IMR-90 (cell line): ENCODE data around the gene SLCO3A1. TPM values are rescaled to one million over a fixed set of nuclear protein-coding genes. Genes with fewer than 3 reads are reported as not detected.

Source experiments
- ATAC-seq: fragments of 200-7000 bp; cut with Tn5 transposase; 2 replicates; pipeline ENCODE4 v1.9.1; 2020; ENCODE audit warnings: low read depth, mild to moderate bottlenecking, moderate library complexity
- BruUV-seq: library from RNA; stranded (reverse); fragments of 400-500 nt; replicated peaks from 2 replicates; lab custom pipeline; 2021; lab: Mats Ljungman, UMichigan
- CTCF ChIA-PET: fragments of 300-600 bp; formaldehyde crosslinking; extraction: SDS; loops from one replicate; lab custom pipeline; 2021; ENCODE audit warnings: antibody characterized with exemption; lab: Yijun Ruan, JAX
- POLR2A ChIA-PET: fragments of 300-600 bp; sonication (Branson Sonifier 250); formaldehyde crosslinking; loops from one replicate; lab custom pipeline; 2022; ENCODE audit warnings: antibody characterized with exemption; ENCODE audit not compliant: unreplicated experiment; lab: Charles Lee
- DNase-seq: peaks from one replicate; pipeline ENCODE4 v3.0.0; 2013
- H2AFZ ChIP-seq: replicated peaks from 2 replicates; pipeline ENCODE3; 2013; ENCODE audit warnings: low read length, mild to moderate bottlenecking; ENCODE audit not compliant: poor library complexity
- H2AK5ac ChIP-seq: 2 replicates; pipeline ENCODE4 v1.6.1; 2013; ENCODE audit warnings: low read depth, low read length, inconsistent platforms
- H2AK9ac ChIP-seq: replicated peaks from 2 replicates; pipeline ENCODE3; 2013; ENCODE audit warnings: mild to moderate bottlenecking, low read depth, low read length, moderate library complexity; ENCODE audit not compliant: poor library complexity
- H2BK120ac ChIP-seq: 2 replicates; pipeline ENCODE4 v1.6.1; 2013; ENCODE audit warnings: low read depth, low read length, inconsistent platforms
- H2BK15ac ChIP-seq: 3 replicates; pipeline ENCODE4 v1.6.1; 2013; ENCODE audit warnings: low read depth, low read length, inconsistent platforms
- H2BK20ac ChIP-seq: 2 replicates; pipeline ENCODE4 v1.6.1; 2013; ENCODE audit warnings: low read depth, mild to moderate bottlenecking, inconsistent platforms, low read length, moderate library complexity
- H2BK5ac ChIP-seq: 2 replicates; pipeline ENCODE4 v1.6.1; 2013; ENCODE audit warnings: mild to moderate bottlenecking, low read depth, low read length, inconsistent platforms; ENCODE audit not compliant: poor library complexity, severe bottlenecking
- H3K14ac ChIP-seq: replicated peaks from 2 replicates; pipeline ENCODE4 v1.6.1; 2013; ENCODE audit warnings: low read depth, low read length, inconsistent platforms
- H3K18ac ChIP-seq: 2 replicates; pipeline ENCODE4 v1.6.1; 2013; ENCODE audit warnings: low read depth, low read length, control low read depth
- H3K23ac ChIP-seq: 2 replicates; pipeline ENCODE4 v1.6.1; 2013; ENCODE audit warnings: low read depth, low read length, inconsistent platforms
- H3K27ac ChIP-seq: 2 replicates; pipeline ENCODE4 v1.5.1; 2013; ENCODE audit warnings: mild to moderate bottlenecking, control low read depth, low read length; ENCODE audit not compliant: insufficient read depth
- H3K27me3 ChIP-seq: 2 replicates; pipeline ENCODE4 v1.6.1; 2013; ENCODE audit warnings: low read length; ENCODE audit not compliant: control insufficient read depth, insufficient read depth
- H3K36me3 ChIP-seq: 2 replicates; pipeline ENCODE4 v1.6.1; 2013; ENCODE audit warnings: low read length, mixed read lengths; ENCODE audit not compliant: control insufficient read depth, insufficient read depth
- H3K4ac ChIP-seq: 2 replicates; pipeline ENCODE4 v1.6.1; 2013; ENCODE audit warnings: low read depth, low read length, inconsistent platforms
- H3K4me1 ChIP-seq: 2 replicates; pipeline ENCODE4 v1.6.1; 2013; ENCODE audit warnings: low read length, mixed read lengths; ENCODE audit not compliant: control insufficient read depth, insufficient read depth
- H3K4me2 ChIP-seq: 2 replicates; pipeline ENCODE4 v1.6.1; 2013; ENCODE audit warnings: low read depth, mild to moderate bottlenecking, control low read depth, low read length, moderate library complexity
- H3K4me3 ChIP-seq: 2 replicates; pipeline ENCODE4 v1.5.1; 2013; ENCODE audit warnings: low read depth, mild to moderate bottlenecking, control low read depth, low read length, moderate library complexity; ENCODE audit not compliant: insufficient read depth
- H3K56ac ChIP-seq: 2 replicates; pipeline ENCODE4 v1.6.1; 2013; ENCODE audit warnings: low read length, inconsistent platforms; ENCODE audit not compliant: insufficient read depth; ENCODE audit errors: extremely low read depth
- H3K79me1 ChIP-seq, 2 experiments: 2 replicates each; pipeline ENCODE4 v1.6.1; 2013; ENCODE audit warnings: low read length in 2 of 2, inconsistent platforms in 1 of 2, low read depth in 1 of 2
- H3K9ac ChIP-seq: 2 replicates; pipeline ENCODE4 v1.6.1; 2013; ENCODE audit warnings: low read depth, low read length, control low read depth
- H3K9me1 ChIP-seq: 2 replicates; pipeline ENCODE4 v1.6.1; 2013; ENCODE audit warnings: low read length, inconsistent platforms; ENCODE audit not compliant: insufficient read depth
- H3K9me3 ChIP-seq: 2 replicates; pipeline ENCODE4 v1.6.1; 2013; ENCODE audit warnings: low read length; ENCODE audit not compliant: control insufficient read depth, insufficient read depth
- H4K20me1 ChIP-seq: 2 replicates; pipeline ENCODE4 v1.6.1; 2013; ENCODE audit warnings: low read length, inconsistent platforms; ENCODE audit not compliant: insufficient read depth
- H4K5ac ChIP-seq: 2 replicates; pipeline ENCODE4 v1.6.1; 2013; ENCODE audit warnings: mild to moderate bottlenecking, low read depth, low read length, control low read depth
- H4K8ac ChIP-seq, 2 experiments: 2 replicates each; pipeline ENCODE4 v1.6.1; 2013; ENCODE audit warnings: low read depth in 2 of 2, low read length in 2 of 2, control low read depth in 1 of 2, inconsistent platforms in 1 of 2
- H4K91ac ChIP-seq: 2 replicates; pipeline ENCODE4 v1.6.1; 2013; ENCODE audit warnings: low read depth, low read length, inconsistent platforms; ENCODE audit not compliant: insufficient read depth
- MAZ ChIP-seq: IDR thresholded peaks from 2 replicates; pipeline ENCODE4 v1.6.1; 2012; ENCODE audit warnings: low read depth, mild to moderate bottlenecking, low read length, improper control_type of control experiment, moderate library complexity, borderline replicate concordance
- RCOR1 ChIP-seq: IDR thresholded peaks from 2 replicates; pipeline ENCODE4 v1.6.1; 2012; ENCODE audit warnings: mild to moderate bottlenecking, low read length, improper control_type of control experiment; ENCODE audit not compliant: insufficient replicate concordance
- WGBS, 2 experiments: methylation state at CpG; one replicate each; pipeline versions ENCODE4 v1.1.5 to v1.1.7; 2013; ENCODE audit warnings: missing lambda C conversion rate in 2 of 2; ENCODE audit not compliant: insufficient read length in 1 of 2; ENCODE audit errors: extremely low coverage in 2 of 2; 5-methylcytosine and 5-hydroxymethylcytosine counted together
- dilution Hi-C: fragments of 300-500 bp; cut with HindIII; formaldehyde crosslinking; loops from one replicate; pipeline ENCODE4 v1.14.3; 2018; ENCODE audit warnings: low sequenced_read_pairs; ENCODE audit not compliant: unreplicated experiment
- in situ Hi-C: fragments of 300-500 bp; cut with MboI; formaldehyde crosslinking; loops from 3 replicates; pipeline ENCODE4 v1.14.3; 2019; ENCODE audit warnings: low sequenced_read_pairs, inconsistent platforms, mixed read lengths
- intact Hi-C: fragments of 100-400 bp; cut with micrococcal nuclease; formaldehyde crosslinking; loops from 2 replicates; pipeline ENCODE4 v1.10.0; 2022
- polyA plus RNA-seq, 3 experiments: library from polyadenylated mRNA; depleted of rRNA; stranded (reverse); fragments of >200 nt; gene quantifications; 2 replicates each; pipeline ENCODE4 v1.2.3, GENCODE V29; 2012; ENCODE audit warnings: low replicate concordance in 1 of 3
- total RNA-seq: library from RNA; depleted of rRNA; stranded (reverse); fragments of >200 nt; gene quantifications from 2 replicates; pipeline ENCODE4 v1.2.3, GENCODE V29; 2012

The SLCO3A1 gene
- total and polyA plus RNA-seq, 2 of the 4 experiments (the other 2 are of a cell fraction), result 4.7 to 8.1 TPM

GRCh38 chr15:92083190-92083589 is 229.7 kb downstream of the SLCO3A1 start:
- H2BK5ac ChIP-seq, result no peak overlapping the region
- no peak overlapping the region for H3K4me2 ChIP-seq
- H2AFZ ChIP-seq, result no peak overlapping the region
- ATAC-seq, result no peak
- WGBS, 2 experiments, result 80% methylated on average over 1 of the region's 4 CpGs; no CpG with 5 or more reads in 1 of the 2 experiments
- H2BK15ac ChIP-seq, result no peak overlapping the region
- ChIA-PET POLR2A (no interaction called here), CTCF (interaction anchor here (0.9 to 1.3 kb wide), 2 partner anchors 301 to 377 kb away, joined by 3 to 7 read pairs; no protein-coding TSS in a partner anchor)
- no peak overlapping the region for H4K91ac ChIP-seq
- no peaks in the 10 kb centered on the region for H4K20me1 ChIP-seq
- no peak overlapping the region for H3K9ac ChIP-seq
- no peak overlapping the region for H2AK5ac ChIP-seq
- DNase-seq, result no peak
- H3K14ac ChIP-seq, result no peak overlapping the region
- no peaks in the 10 kb centered on the region for H3K79me1 ChIP-seq
- H2BK20ac ChIP-seq, result no peak overlapping the region
- no peak for TF ChIP-seq MAZ
- no peak for TF ChIP-seq RCOR1
- no peak overlapping the region for H2AK9ac ChIP-seq
- H2BK120ac ChIP-seq, result no peak overlapping the region
- no peak overlapping the region for H3K4me3 ChIP-seq
- H3K56ac ChIP-seq, result no peak overlapping the region
- no TSS peak for BruUV-seq
- no peaks in the 10 kb centered on the region for H3K36me3 ChIP-seq
- in situ Hi-C loops, result loop anchor here (5.0 kb wide), 1 partner anchor 776 kb away; no protein-coding TSS in a partner anchor
- intact Hi-C loops, result loop anchor here (10.0 kb wide), 1 partner anchor 1028 kb away; no protein-coding TSS in a partner anchor
- no peak overlapping the region for H4K5ac ChIP-seq
- no peaks in the 10 kb centered on the region for H3K9me1 ChIP-seq
- no peak overlapping the region for H3K4ac ChIP-seq
- no peak overlapping the region for H3K18ac ChIP-seq
- dilution Hi-C loops, result no loop called here
- no peaks in the 10 kb centered on the region for H3K4me1 ChIP-seq
- H3K23ac ChIP-seq, result no peak overlapping the region
- no peak overlapping the region for H4K8ac ChIP-seq
- H3K27me3 ChIP-seq, result no peaks in the 10 kb centered on the region
- no peak overlapping the region for H3K27ac ChIP-seq
- H3K9me3 ChIP-seq, result no peaks in the 10 kb centered on the region
